WTC11 (cell line): ENCODE data around the gene ST6GALNAC1. TPM values are rescaled to one million over a fixed set of nuclear protein-coding genes. Genes with fewer than 3 reads are reported as not detected.

Experiments
- ATAC-seq: fragments of 200-7000 bp; cut with Tn5 transposase; 2 replicates; pipeline ENCODE4 v1.10.0; 2021; ENCODE audit warnings: mild to moderate bottlenecking, moderate library complexity
- CTCF ChIA-PET: fragments of 300-600 bp; sonication (Branson Sonifier 250); formaldehyde crosslinking; loops from one replicate; lab custom pipeline; 2021; ENCODE audit warnings: antibody characterized with exemption; lab: Charles Lee
- POLR2A ChIA-PET: fragments of 350-600 bp; sonication (Branson Sonifier 250); formaldehyde crosslinking; loops from one replicate; lab custom pipeline; 2021; ENCODE audit warnings: antibody characterized with exemption; lab: Charles Lee
- DNase-seq: peaks from one replicate; pipeline ENCODE4 v3.0.0; 2021; ENCODE audit warnings: low spot score
- H3K27ac Mint-ChIP-seq: 2 replicates; pipeline ENCODE4 v1.8.0; 2021; ENCODE audit warnings: mixed read lengths
- H3K27me3 Mint-ChIP-seq: 2 replicates; pipeline ENCODE4 v1.8.0; 2021; ENCODE audit warnings: low read depth, mild to moderate bottlenecking, moderate library complexity, mixed read lengths
- H3K36me3 Mint-ChIP-seq: 2 replicates; pipeline ENCODE4 v1.8.0; 2021; ENCODE audit warnings: mixed read lengths
- H3K4me1 Mint-ChIP-seq: 2 replicates; pipeline ENCODE4 v1.8.0; 2022; ENCODE audit warnings: mixed read lengths
- H3K4me3 Mint-ChIP-seq: 2 replicates; pipeline ENCODE4 v1.8.0; 2021; ENCODE audit warnings: mild to moderate bottlenecking, moderate library complexity, mixed read lengths
- H3K9me3 Mint-ChIP-seq: 2 replicates; pipeline ENCODE4 v1.8.0; 2021; ENCODE audit warnings: mixed read lengths
- AFF4 ChIP-seq: sonication (generic); formaldehyde crosslinking; IDR thresholded peaks from 2 replicates; pipeline ENCODE4 v1.8.1; 2023; ENCODE audit warnings: mild to moderate bottlenecking, missing genetic modification reagents, borderline replicate concordance
- EMX1 ChIP-seq: fragments of 250-450 bp; sonication (Bioruptor Pico); IDR thresholded peaks from 2 replicates; pipeline ENCODE4 v1.8.0; 2021; ENCODE audit warnings: mild to moderate bottlenecking
- FOXJ3 ChIP-seq: sonication (generic); formaldehyde crosslinking; IDR thresholded peaks from 2 replicates; pipeline ENCODE4 v1.9.0; 2021; ENCODE audit warnings: missing genetic modification reagents, mild to moderate bottlenecking, borderline replicate concordance
- FOXK1 ChIP-seq: sonication (generic); formaldehyde crosslinking; IDR thresholded peaks from 2 replicates; pipeline ENCODE4 v1.8.0; 2022; ENCODE audit warnings: mild to moderate bottlenecking, moderate library complexity, missing genetic modification reagents
- NFYB ChIP-seq: sonication (generic); formaldehyde crosslinking; conservative IDR thresholded peaks from 2 replicates; pipeline ENCODE4 v1.8.0; 2022; ENCODE audit warnings: low read depth, missing genetic modification reagents
- SMAD3 ChIP-seq: sonication (generic); formaldehyde crosslinking; IDR thresholded peaks from 2 replicates; pipeline ENCODE4 v1.8.0; 2022; ENCODE audit warnings: missing genetic modification reagents, mild to moderate bottlenecking, borderline replicate concordance
- SMAD4 ChIP-seq: sonication (generic); formaldehyde crosslinking; IDR thresholded peaks from 2 replicates; pipeline ENCODE4 v1.8.0; 2022; ENCODE audit warnings: mild to moderate bottlenecking, missing genetic modification reagents
- ZMAT4 ChIP-seq: fragments of 250-450 bp; sonication (Bioruptor Pico); IDR thresholded peaks from 2 replicates; pipeline ENCODE4 v1.9.0; 2021; ENCODE audit warnings: mild to moderate bottlenecking
- ZNF232 ChIP-seq: sonication (generic); formaldehyde crosslinking; IDR thresholded peaks from 2 replicates; pipeline ENCODE4 v1.8.0; 2022; ENCODE audit warnings: mild to moderate bottlenecking, missing genetic modification reagents
- ZNF317 ChIP-seq: sonication (generic); formaldehyde crosslinking; IDR thresholded peaks from 2 replicates; pipeline ENCODE4 v1.8.1; 2023; ENCODE audit warnings: low read depth, mild to moderate bottlenecking, moderate library complexity, missing genetic modification reagents, borderline replicate concordance
- ZNF425 ChIP-seq: fragments of 250-450 bp; sonication (Bioruptor Pico); conservative IDR thresholded peaks from 2 replicates; pipeline ENCODE4 v1.9.0; 2021; ENCODE audit warnings: mild to moderate bottlenecking
- total RNA-seq: library from RNA; stranded (reverse); gene quantifications from 3 replicates; pipeline ENCODE4 v1.2.3, GENCODE V29; 2021
- TF ChIP-seq, protein P1 (sequence below): fragments of 250-450 bp; sonication (Bioruptor Pico); IDR thresholded peaks from 2 replicates; pipeline ENCODE4 v2.1.2; 2022; ENCODE audit warnings: mild to moderate bottlenecking, moderate library complexity
- TF ChIP-seq, protein P2 (sequence below): sonication (generic); formaldehyde crosslinking; IDR thresholded peaks from 2 replicates; pipeline ENCODE4 v1.8.0; 2022; ENCODE audit warnings: mild to moderate bottlenecking, missing genetic modification reagents
- TF ChIP-seq, protein P3 (sequence below): sonication (generic); formaldehyde crosslinking; IDR thresholded peaks from 2 replicates; pipeline ENCODE4 v1.8.1; 2022; ENCODE audit warnings: missing genetic modification reagents, borderline replicate concordance

ST6GALNAC1 gene
- total RNA-seq, 1 experiment from 2014 or later, result 0.13 TPM

- TF ChIP-seq, protein P1, sequence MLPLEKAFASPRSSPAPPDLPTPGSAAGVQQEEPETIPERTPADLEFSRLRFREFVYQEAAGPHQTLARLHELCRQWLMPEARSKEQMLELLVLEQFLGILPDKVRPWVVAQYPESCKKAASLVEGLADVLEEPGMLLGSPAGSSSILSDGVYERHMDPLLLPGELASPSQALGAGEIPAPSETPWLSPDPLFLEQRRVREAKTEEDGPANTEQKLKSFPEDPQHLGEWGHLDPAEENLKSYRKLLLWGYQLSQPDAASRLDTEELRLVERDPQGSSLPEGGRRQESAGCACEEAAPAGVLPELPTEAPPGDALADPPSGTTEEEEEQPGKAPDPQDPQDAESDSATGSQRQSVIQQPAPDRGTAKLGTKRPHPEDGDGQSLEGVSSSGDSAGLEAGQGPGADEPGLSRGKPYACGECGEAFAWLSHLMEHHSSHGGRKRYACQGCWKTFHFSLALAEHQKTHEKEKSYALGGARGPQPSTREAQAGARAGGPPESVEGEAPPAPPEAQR (CRISPR knock-in tag), result no peak
- TF ChIP-seq, protein P2, sequence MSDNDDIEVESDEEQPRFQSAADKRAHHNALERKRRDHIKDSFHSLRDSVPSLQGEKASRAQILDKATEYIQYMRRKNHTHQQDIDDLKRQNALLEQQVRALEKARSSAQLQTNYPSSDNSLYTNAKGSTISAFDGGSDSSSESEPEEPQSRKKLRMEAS (CRISPR knock-in tag), result no peak
These were observed 34.8 kb upstream of the ST6GALNAC1 start (continued) for GRCh38 chr17:76678330-76678729.

DNA sequence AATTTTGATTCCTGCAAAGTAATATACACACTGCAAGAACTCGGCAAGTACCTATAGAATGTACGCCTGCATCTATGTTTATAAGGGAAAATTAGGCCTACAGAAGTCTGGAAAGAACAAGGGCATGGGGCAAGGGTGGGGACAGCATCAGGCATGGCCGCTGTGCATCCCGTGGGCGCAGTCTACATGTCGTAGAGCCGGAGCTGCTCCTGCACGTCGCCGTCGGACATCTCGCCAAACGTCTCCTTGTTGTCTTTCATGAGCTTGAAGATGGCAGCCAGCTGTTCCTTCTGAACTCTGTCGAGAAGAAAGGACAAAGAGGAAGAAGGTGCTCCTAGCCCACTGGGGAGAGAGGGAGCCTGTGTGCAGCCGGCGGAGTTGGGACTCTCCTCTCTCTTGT is 33.8 kb upstream of the ST6GALNAC1 start:
- Mint-ChIP-seq H3K27ac (no peak overlapping the region), H3K4me3 (no peak overlapping the region), H3K9me3 (peaks cover 10% of the 10 kb centered on the region), H3K27me3 (no peaks in the 10 kb centered on the region), H3K4me1 (peaks cover 3% of the 10 kb centered on the region), H3K36me3 (peaks cover 3% of the 10 kb centered on the region)
- DNase-seq (no peak), ATAC-seq (no peak)
- POLR2A ChIA-PET, result no interaction called here
- TF ChIP-seq FOXJ3 (no peak), FOXK1 (CRISPR knock-in tag) (no peak)
- CTCF ChIA-PET, result interaction anchor here (1.2 to 1.7 kb wide), 2 partner anchors 31 to 154 kb away, joined by 3 to 5 read pairs; no protein-coding TSS in a partner anchor

- no peak for DNase-seq
- TF ChIP-seq, protein P2 (CRISPR knock-in tag), result no peak
- TF ChIP-seq ZMAT4 (CRISPR knock-in tag) (no peak), SMAD4 (CRISPR knock-in tag) (no peak), AFF4 (CRISPR knock-in tag) (no peak), ZNF232 (CRISPR knock-in tag) (no peak), NFYB (CRISPR knock-in tag) (no peak), EMX1 (no peak), ZNF317 (CRISPR knock-in tag) (no peak), SMAD3 (CRISPR knock-in tag) (no peak), ZNF425 (CRISPR knock-in tag) (no peak)
- TF ChIP-seq, protein P3, sequence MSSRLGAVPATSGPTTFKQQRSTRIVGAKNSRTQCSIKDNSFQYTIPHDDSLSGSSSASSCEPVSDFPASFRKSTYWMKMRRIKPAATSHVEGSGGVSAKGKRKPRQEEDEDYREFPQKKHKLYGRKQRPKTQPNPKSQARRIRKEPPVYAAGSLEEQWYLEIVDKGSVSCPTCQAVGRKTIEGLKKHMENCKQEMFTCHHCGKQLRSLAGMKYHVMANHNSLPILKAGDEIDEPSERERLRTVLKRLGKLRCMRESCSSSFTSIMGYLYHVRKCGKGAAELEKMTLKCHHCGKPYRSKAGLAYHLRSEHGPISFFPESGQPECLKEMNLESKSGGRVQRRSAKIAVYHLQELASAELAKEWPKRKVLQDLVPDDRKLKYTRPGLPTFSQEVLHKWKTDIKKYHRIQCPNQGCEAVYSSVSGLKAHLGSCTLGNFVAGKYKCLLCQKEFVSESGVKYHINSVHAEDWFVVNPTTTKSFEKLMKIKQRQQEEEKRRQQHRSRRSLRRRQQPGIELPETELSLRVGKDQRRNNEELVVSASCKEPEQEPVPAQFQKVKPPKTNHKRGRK, result no peak
- Mint-ChIP-seq H3K9me3 (peaks cover 10% of the 10 kb centered on the region), H3K36me3 (peaks cover 3% of the 10 kb centered on the region), H3K4me1 (peaks cover 5% of the 10 kb centered on the region), H3K27me3 (no peaks in the 10 kb centered on the region), H3K27ac (no peak overlapping the region), H3K4me3 (no peak overlapping the region)
- ChIA-PET POLR2A (no interaction called here), CTCF (interaction anchor here (1.2 to 1.7 kb wide), 2 partner anchors 119 to 154 kb away, joined by 3 to 5 read pairs; no protein-coding TSS in a partner anchor)
- ATAC-seq, result no peak
These were observed 33.1 kb upstream of the ST6GALNAC1 start for GRCh38 chr17:76676629-76677028.
